K562 (cell line): ENCODE measurements around the gene GNAZ. TPM values are rescaled to one million over a fixed set of nuclear protein-coding genes. Genes with fewer than 3 reads are reported as not detected.

Source experiments
- ATAC-seq: fragments of 200-7000 bp; cut with Tn5 transposase; 3 replicates; pipeline ENCODE4 v1.9.1; 2020; ENCODE audit warnings: moderate library complexity
- BruUV-seq: library from RNA; stranded (reverse); fragments of 400-500 nt; replicated peaks from 2 replicates; lab custom pipeline; 2021; lab: Mats Ljungman, UMichigan
- CTCF ChIA-PET: fragments of 300-600 bp; formaldehyde crosslinking; extraction: SDS; loops from one replicate; lab custom pipeline; 2021; ENCODE audit warnings: low intra/inter-chr PET ratio; lab: Yijun Ruan, JAX
- POLR2A ChIA-PET: fragments of 300-600, 350-650 bp; sonication (Branson Sonifier 250); formaldehyde crosslinking; extraction: SDS; loops from one replicate; lab custom pipeline; 2021; ENCODE audit warnings: antibody characterized with exemption, inconsistent platforms; lab: Yijun Ruan, JAX
- DNase-seq, 4 experiments: peaks; one replicate each; pipeline versions ENCODE4 v3.0.0 to v3.0.0-alpha.2; 2011 to 2018; ENCODE audit warnings: low spot score in 3 of 4, mixed read lengths in 3 of 4; ENCODE audit errors: extremely low read depth in 1 of 4
- FAIRE-seq: peaks from 2 replicates; lab custom pipeline; 2011; peaks lifted over from hg19 to GRCh38; lab: Jason Lieb, UNC
- H2AFZ ChIP-seq: 2 replicates; pipeline ENCODE4 v1.6.0; 2011; ENCODE audit warnings: low read depth, low read length, control low read depth, inconsistent platforms
- H3K27ac ChIP-seq: fragments of 200-600 bp; 3 replicates; pipeline ENCODE4 v1.8.0; 2011; ENCODE audit warnings: low read depth, mild to moderate bottlenecking, control low read depth, inconsistent platforms, low read length, moderate library complexity, mixed read lengths; ENCODE audit errors: extremely low read depth
- H3K27me3 ChIP-seq, 2 experiments: fragments of 300-600 bp in 1 of 2; 2 replicates in 1 of 2; 3 replicates in 1 of 2; pipeline versions ENCODE4 v1.6.0 to v1.8.0; 2011; ENCODE audit warnings: inconsistent platforms in 2 of 2, low read length in 2 of 2, mild to moderate bottlenecking in 1 of 2, mixed read lengths in 1 of 2, moderate library complexity in 1 of 2; ENCODE audit not compliant: control insufficient read depth in 2 of 2, insufficient read depth in 2 of 2
- H3K36me3 ChIP-seq: fragments of 300-600 bp; 3 replicates; pipeline ENCODE4 v1.8.0; 2011; ENCODE audit warnings: mild to moderate bottlenecking, low read length, inconsistent platforms; ENCODE audit not compliant: control insufficient read depth, insufficient read depth
- H3K4me1 ChIP-seq, 2 experiments: fragments of 200-600 bp in 1 of 2; replicated peaks in 1 of 2; 2 replicates in 1 of 2; 3 replicates in 1 of 2; pipeline versions ENCODE4 v1.5.1 to v1.8.0; 2011; ENCODE audit warnings: inconsistent platforms in 2 of 2, low read length in 2 of 2, mild to moderate bottlenecking in 1 of 2, mixed read lengths in 1 of 2, moderate library complexity in 1 of 2; ENCODE audit not compliant: control insufficient read depth in 2 of 2, insufficient read depth in 2 of 2
- H3K4me2 ChIP-seq: 2 replicates; pipeline ENCODE4 v1.6.1; 2011; ENCODE audit warnings: low read length, control low read depth, inconsistent platforms, mixed read lengths; ENCODE audit not compliant: insufficient read depth
- H3K4me3 ChIP-seq: fragments of 200-600 bp; sonication (generic), shearing (Covaris generic); 2 replicates; pipeline ENCODE4 v1.5.1; 2016; ENCODE audit warnings: control low read depth, inconsistent platforms
- H3K79me2 ChIP-seq: fragments of 200-600 bp; 3 replicates; pipeline ENCODE4 v1.8.0; 2011; ENCODE audit warnings: low read length, inconsistent platforms; ENCODE audit not compliant: control insufficient read depth, insufficient read depth
- H3K9ac ChIP-seq, 2 experiments: 2 replicates each; pipeline versions ENCODE4 v1.6.0 to v1.6.1; 2011; ENCODE audit warnings: low read depth in 2 of 2, low read length in 2 of 2, control low read depth in 1 of 2, inconsistent platforms in 1 of 2, mild to moderate bottlenecking in 1 of 2, mixed read lengths in 1 of 2; ENCODE audit not compliant: insufficient read depth in 1 of 2
- H3K9me1 ChIP-seq: one replicate; pipeline ENCODE4 v1.6.0; 2011; ENCODE audit warnings: inconsistent platforms, mild to moderate bottlenecking, low read length, moderate library complexity; ENCODE audit not compliant: control insufficient read depth, insufficient read depth
- H3K9me3 ChIP-seq: replicated peaks from 2 replicates; pipeline ENCODE4 v1.5.1; 2011; ENCODE audit warnings: low read depth, low read length, inconsistent platforms; ENCODE audit not compliant: control insufficient read depth, insufficient read depth
- H4K20me1 ChIP-seq: replicated peaks from 2 replicates; pipeline ENCODE4 v1.6.1; 2011; ENCODE audit warnings: low read length, inconsistent platforms, mixed read lengths; ENCODE audit not compliant: control insufficient read depth, insufficient read depth
- ATF1 ChIP-seq, 2 experiments: fragments of 450-650 bp in 1 of 2; IDR thresholded peaks; 2 replicates each; pipeline ENCODE4 v1.6.1; 2016; ENCODE audit warnings: missing compliant biosample characterization in 1 of 2, missing genetic modification characterization in 1 of 2
- HCFC1 ChIP-seq: IDR thresholded peaks from 2 replicates; pipeline ENCODE4 v1.6.1; 2012; ENCODE audit warnings: low read depth, low read length, improper control_type of control experiment
- MAFF ChIP-seq: IDR thresholded peaks from 2 replicates; pipeline ENCODE4 v1.6.1; 2012; ENCODE audit warnings: low read length, improper control_type of control experiment
- NCOR1 ChIP-seq: fragments of 450-650 bp; IDR thresholded peaks from 2 replicates; pipeline ENCODE4 v1.6.1; 2016; ENCODE audit warnings: mild to moderate bottlenecking, moderate library complexity
- NFRKB ChIP-seq: fragments of 450-650 bp; IDR thresholded peaks from 2 replicates; pipeline ENCODE4 v1.6.1; 2016; ENCODE audit warnings: low read depth
- PRMT5 ChIP-seq: sonication (generic); formaldehyde crosslinking; IDR thresholded peaks from 2 replicates; pipeline ENCODE4 v1.5.0; 2020; ENCODE audit warnings: missing genetic modification reagents
- SRSF9 ChIP-seq: fragments of 200-400 bp; formaldehyde crosslinking; IDR thresholded peaks from 2 replicates; pipeline ENCODE4 v1.6.1; 2017; ENCODE audit warnings: low read depth, low read length, borderline replicate concordance
- TAF7 ChIP-seq: fragments of 450-650 bp; IDR thresholded peaks from 2 replicates; pipeline ENCODE4 v1.6.1; 2016; ENCODE audit warnings: missing genetic modification characterization, missing compliant biosample characterization
- TBL1XR1 ChIP-seq, 2 experiments: IDR thresholded peaks; 2 replicates each; pipeline ENCODE4 v1.6.1; 2012; ENCODE audit warnings: improper control_type of control experiment in 2 of 2, low read length in 2 of 2, mild to moderate bottlenecking in 1 of 2
- XRCC5 ChIP-seq: fragments of 200-400 bp; formaldehyde crosslinking; IDR thresholded peaks from 2 replicates; pipeline ENCODE4 v1.6.1; 2017; ENCODE audit warnings: low read depth, mild to moderate bottlenecking, low read length
- ZNF780A ChIP-seq: fragments of 250-450 bp; sonication (Bioruptor Pico); IDR thresholded peaks from 2 replicates; pipeline ENCODE4 v1.5.0; 2021; ENCODE audit warnings: mild to moderate bottlenecking
- ZNF79 ChIP-seq: fragments of 250-450 bp; sonication (Bioruptor Pico); IDR thresholded peaks from 2 replicates; pipeline ENCODE4 v1.4.0; 2020; ENCODE audit warnings: low read depth, mild to moderate bottlenecking, moderate library complexity
- WGBS: fragments of 100-300 bp; shearing (Covaris generic); methylation state at CpG from one replicate; pipeline ENCODE4 v1.1.6; 2016; ENCODE audit warnings: low coverage, mixed read lengths; ENCODE audit not compliant: insufficient coverage; ENCODE audit errors: missing lambda C conversion rate; 5-methylcytosine and 5-hydroxymethylcytosine counted together
- in situ Hi-C: fragments of 300-500 bp; cut with MboI; formaldehyde crosslinking; loops from 4 replicates; pipeline ENCODE4 v1.15.0; 2018; ENCODE audit warnings: inconsistent platforms, mixed read lengths
- intact Hi-C: fragments of 100-400 bp; cut with micrococcal nuclease; formaldehyde crosslinking; loops from 2 replicates; pipeline ENCODE4 v1.14.2; 2022
- polyA plus RNA-seq, 8 experiments: library from polyadenylated mRNA; depleted of rRNA in 4 of 8; stranded (reverse) in 5 of 8; unstranded in 3 of 8; fragments of >200 nt; fragmentation: Nextera tagmentation in 2 of 8; fragmentation: Illumina TruSeq in 1 of 8; extraction: Ambion mirVana in 2 of 8; extraction: Trizol in 1 of 8; gene quantifications; 2 replicates each; pipeline versions ENCODE4 v1.2.1 to v1.2.3, GENCODE V29; 2011 to 2014; ENCODE audit warnings: inconsistent platforms in 1 of 8, missing spikeins in 1 of 8
- total RNA-seq, 7 experiments: library from RNA; depleted of rRNA in 6 of 7; stranded (reverse); fragments of >200 nt in 6 of 7; fragmentation: Illumina TruSeq in 2 of 7; extraction: Trizol in 2 of 7; gene quantifications; 2 replicates each; pipeline versions ENCODE4 v1.2.1 to v1.2.3, GENCODE V29; 2011 to 2021; ENCODE audit warnings: low replicate concordance in 1 of 7
- TF ChIP-seq, protein P1 (sequence below), 2 experiments: fragments of 450-650 bp in 1 of 2; sonication (generic) in 1 of 2; formaldehyde crosslinking in 1 of 2; IDR thresholded peaks; 2 replicates each; pipeline versions ENCODE4 v1.7.1 to v1.9.0; 2016 to 2022; ENCODE audit warnings: inconsistent platforms in 1 of 2, mild to moderate bottlenecking in 1 of 2, missing genetic modification reagents in 1 of 2

GNAZ gene
- total and polyA plus RNA-seq, 9 of the 15 experiments (the other 6 are each of a cell fraction or from before 2014, with no cell fraction given): 0.04 to 0.22 (median 0.13) TPM; not detected in 3

DNA sequence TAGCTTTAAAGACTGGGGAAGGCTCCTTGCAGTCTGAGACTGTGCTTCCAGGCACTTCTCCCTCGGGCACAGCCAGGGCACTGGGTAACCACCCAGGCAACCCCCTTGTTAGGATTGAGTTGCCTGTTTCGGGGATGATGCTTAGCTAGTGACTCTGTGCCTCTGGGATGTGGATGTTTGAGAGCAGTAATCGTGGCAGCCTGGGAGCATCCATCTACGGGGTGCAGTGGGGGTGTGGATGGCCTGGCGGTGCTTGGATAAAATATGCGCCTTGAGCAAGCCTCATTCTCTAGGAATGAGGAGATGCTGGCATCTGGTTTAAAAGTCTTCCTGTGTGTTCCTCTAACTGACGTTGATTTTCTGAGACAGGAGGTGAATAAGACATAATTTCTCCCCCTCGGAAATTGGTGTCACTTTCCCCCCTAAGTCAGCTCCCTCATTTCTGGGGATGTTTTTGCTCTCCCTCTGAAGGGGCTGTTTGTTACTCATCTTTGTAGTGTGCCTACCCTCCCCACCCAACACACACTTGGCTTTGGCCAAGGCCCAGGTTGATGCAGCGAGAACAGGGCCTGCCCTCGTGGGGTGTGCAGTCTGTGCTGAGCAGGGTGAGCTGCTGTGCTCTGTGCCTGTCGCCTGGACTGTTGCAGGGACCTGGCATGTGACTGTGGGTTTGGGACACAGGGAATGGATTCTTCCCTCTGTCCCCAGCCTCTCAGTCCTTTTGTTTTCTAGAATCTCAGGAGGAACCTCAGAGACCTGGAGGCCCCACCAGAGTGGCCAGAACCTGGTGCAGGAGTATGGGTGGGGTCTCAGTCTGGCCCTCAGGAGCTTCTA lies 2.0 kb downstream of the GNAZ start:
- H3K27me3 ChIP-seq: peaks cover 61 to 91% of the 10 kb centered on the region in 2 experiments
- WGBS: 2% methylated on average over 11 of the region's 11 CpGs
- no peak overlapping the region for H2AFZ ChIP-seq
- peaks cover 79% of the 10 kb centered on the region for H4K20me1 ChIP-seq
- H3K9me3 ChIP-seq: no peaks in the 10 kb centered on the region
- H3K9ac ChIP-seq: 0 out of 4 replicates have a peak overlapping the region, but pooled peaks of 1 of the 2 experiments have one; percentile 4
- BruUV-seq: no TSS peak
- ChIA-PET CTCF (no interaction called here), POLR2A (interaction anchor here (0.6 to 9.8 kb wide), 22 partner anchors 7 to 217 kb away, joined by 3 to 136 read pairs (median 4); no protein-coding TSS in a partner anchor)
- DNase-seq (no peak), FAIRE-seq (no peak), ATAC-seq (no peak)
- H3K9me1 ChIP-seq: peaks cover 14% of the 10 kb centered on the region
- no peak overlapping the region for H3K4me3 ChIP-seq
- peaks cover 4 to 19% of the 10 kb centered on the region in 2 experiments; a peak in 4 of 5 replicates for H3K4me1 ChIP-seq
- H3K79me2 ChIP-seq: no peaks in the 10 kb centered on the region
- intact Hi-C loops: no loop called here
- H3K4me2 ChIP-seq: no peak overlapping the region
- H3K36me3 ChIP-seq: no peaks in the 10 kb centered on the region
- no peak overlapping the region for H3K27ac ChIP-seq
- in situ Hi-C loops: no loop called here
- TF ChIP-seq MAFF: peak; percentile 18; the same call in 1 of the 2 replicates
- 0 out of 4 replicates have a peak, but pooled peaks of 1 of the 2 experiments have one; percentile 54 for TF ChIP-seq TBL1XR1 (IDR thresholded peaks at IDR 0.05; ENCODE audit: low read length in 2 of 2)
- no peak for TF ChIP-seq ZNF79 (CRISPR knock-in tag)
- TF ChIP-seq TAF7 (tag): no peak
- TF ChIP-seq NCOR1: no peak
- TF ChIP-seq HCFC1: peak; percentile 13; the same call in 1 of the 2 replicates
- no peak for TF ChIP-seq NFRKB
- TF ChIP-seq ZNF780A: no peak
- peak; percentile 26; the same call in 1 of the 2 replicates for TF ChIP-seq ATF1 (CRISPR knock-in tag; IDR thresholded peaks at IDR 0.05)
- no peak for TF ChIP-seq ATF1 (tag; IDR thresholded peaks at IDR 0.05)
- no peak for TF ChIP-seq PRMT5 (CRISPR knock-in tag)
- no peak for TF ChIP-seq SRSF9
- no peak for TF ChIP-seq XRCC5
- TF ChIP-seq, protein P1, sequence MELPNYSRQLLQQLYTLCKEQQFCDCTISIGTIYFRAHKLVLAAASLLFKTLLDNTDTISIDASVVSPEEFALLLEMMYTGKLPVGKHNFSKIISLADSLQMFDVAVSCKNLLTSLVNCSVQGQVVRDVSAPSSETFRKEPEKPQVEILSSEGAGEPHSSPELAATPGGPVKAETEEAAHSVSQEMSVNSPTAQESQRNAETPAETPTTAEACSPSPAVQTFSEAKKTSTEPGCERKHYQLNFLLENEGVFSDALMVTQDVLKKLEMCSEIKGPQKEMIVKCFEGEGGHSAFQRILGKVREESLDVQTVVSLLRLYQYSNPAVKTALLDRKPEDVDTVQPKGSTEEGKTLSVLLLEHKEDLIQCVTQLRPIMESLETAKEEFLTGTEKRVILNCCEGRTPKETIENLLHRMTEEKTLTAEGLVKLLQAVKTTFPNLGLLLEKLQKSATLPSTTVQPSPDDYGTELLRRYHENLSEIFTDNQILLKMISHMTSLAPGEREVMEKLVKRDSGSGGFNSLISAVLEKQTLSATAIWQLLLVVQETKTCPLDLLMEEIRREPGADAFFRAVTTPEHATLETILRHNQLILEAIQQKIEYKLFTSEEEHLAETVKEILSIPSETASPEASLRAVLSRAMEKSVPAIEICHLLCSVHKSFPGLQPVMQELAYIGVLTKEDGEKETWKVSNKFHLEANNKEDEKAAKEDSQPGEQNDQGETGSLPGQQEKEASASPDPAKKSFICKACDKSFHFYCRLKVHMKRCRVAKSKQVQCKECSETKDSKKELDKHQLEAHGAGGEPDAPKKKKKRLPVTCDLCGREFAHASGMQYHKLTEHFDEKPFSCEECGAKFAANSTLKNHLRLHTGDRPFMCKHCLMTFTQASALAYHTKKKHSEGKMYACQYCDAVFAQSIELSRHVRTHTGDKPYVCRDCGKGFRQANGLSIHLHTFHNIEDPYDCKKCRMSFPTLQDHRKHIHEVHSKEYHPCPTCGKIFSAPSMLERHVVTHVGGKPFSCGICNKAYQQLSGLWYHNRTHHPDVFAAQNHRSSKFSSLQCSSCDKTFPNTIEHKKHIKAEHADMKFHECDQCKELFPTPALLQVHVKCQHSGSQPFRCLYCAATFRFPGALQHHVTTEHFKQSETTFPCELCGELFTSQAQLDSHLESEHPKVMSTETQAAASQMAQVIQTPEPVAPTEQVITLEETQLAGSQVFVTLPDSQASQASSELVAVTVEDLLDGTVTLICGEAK (IDR thresholded peaks at IDR 0.05): no peak
- TF ChIP-seq, protein P1 (CRISPR knock-in tag; IDR thresholded peaks at IDR 0.05): no peak
